ENCODE measurements around the gene YAP1. TPM values are rescaled to one million over a fixed set of nuclear protein-coding genes. Genes with fewer than 3 reads are reported as not detected.

The YAP1 gene
- total RNA-seq, 2 experiments from 2014 or later = not detected

- Histone ChIP-seq H3K4me1 (ENCODE audit: insufficient read depth, low read length, poor library complexity, severe bottlenecking) (no peaks in the 10 kb centered on the region), H3K4me2 (ENCODE audit: low read length) (no peak overlapping the region), H3K9me3 (ENCODE audit: low read length) (no peaks in the 10 kb centered on the region), H4K20me1 (ENCODE audit: insufficient read depth, low read length) (no peaks in the 10 kb centered on the region), H3K27ac (ENCODE audit: low read depth, low read length, poor library complexity, severe bottlenecking) (no peak overlapping the region), H3K9me2 (ENCODE audit: insufficient read depth, low read length) (no peaks in the 10 kb centered on the region), H3K4me3 (ENCODE audit: low read depth, low read length, poor library complexity, severe bottlenecking) (no peak overlapping the region), H2AFZ (ENCODE audit: low read length) (no peak overlapping the region), H3K36me3 (ENCODE audit: insufficient read depth, low read length) (no peaks in the 10 kb centered on the region), H3K79me2 (ENCODE audit: insufficient read depth, low read depth, low read length) (no peaks in the 10 kb centered on the region)
- intact Hi-C loops (cut with micrococcal nuclease; ENCODE audit: unreplicated experiment) = no loop called here
- no peak for TF ChIP-seq CTCF (conservative IDR thresholded peaks at IDR 0.05; ENCODE audit: low read length)
- no peak for TF ChIP-seq EZH2phosphoT487 (IDR thresholded peaks at IDR 0.05; ENCODE audit: borderline replicate concordance, low read depth, low read length)
- POLR2A ChIA-PET = interaction anchor here (0.6 kb wide), 1 partner anchor 11 kb away, joined by 3 read pairs; no protein-coding TSS in a partner anchor
- CTCF ChIA-PET (ENCODE audit: unreplicated experiment) = no interaction called here
- no TSS peak for BruUV-seq (replicated peaks)
- no peak for DNase-seq (ENCODE audit: low spot score)
Observed at GRCh38 chr11:102121329-102121728, 11.1 kb downstream of the YAP1 start.

GRCh38 chr11:102134597-102134996, 24.4 kb downstream of the YAP1 start:
- Histone ChIP-seq H3K27ac (ENCODE audit: low read depth, low read length, poor library complexity, severe bottlenecking) (no peak overlapping the region), H2AFZ (ENCODE audit: low read length) (no peak overlapping the region), H3K9me2 (ENCODE audit: insufficient read depth, low read length) (no peaks in the 10 kb centered on the region), H3K79me2 (ENCODE audit: insufficient read depth, low read depth, low read length) (no peaks in the 10 kb centered on the region), H3K4me2 (ENCODE audit: low read length) (no peak overlapping the region), H3K4me3 (ENCODE audit: low read depth, low read length, poor library complexity, severe bottlenecking) (no peak overlapping the region), H3K4me1 (ENCODE audit: insufficient read depth, low read length, poor library complexity, severe bottlenecking) (no peaks in the 10 kb centered on the region), H4K20me1 (ENCODE audit: insufficient read depth, low read length) (no peaks in the 10 kb centered on the region), H3K9me3 (ENCODE audit: low read length) (no peaks in the 10 kb centered on the region), H3K36me3 (ENCODE audit: insufficient read depth, low read length) (no peaks in the 10 kb centered on the region)
- POLR2A ChIA-PET = no interaction called here
- TF ChIP-seq CTCF (conservative IDR thresholded peaks at IDR 0.05; ENCODE audit: low read length) (no peak), EZH2phosphoT487 (IDR thresholded peaks at IDR 0.05; ENCODE audit: borderline replicate concordance, low read depth, low read length) (no peak)
- BruUV-seq (replicated peaks) = no TSS peak
- CTCF ChIA-PET (ENCODE audit: unreplicated experiment) = no interaction called here
- no peak for DNase-seq (ENCODE audit: low spot score)
- intact Hi-C loops (cut with micrococcal nuclease; ENCODE audit: unreplicated experiment) = no loop called here

GRCh38 chr11:102135256-102135655, 25.0 kb downstream of the YAP1 start:
- no peak overlapping the region for H2AFZ ChIP-seq (ENCODE audit: low read length)
- no peaks in the 10 kb centered on the region for H3K36me3 ChIP-seq (ENCODE audit: insufficient read depth, low read length)
- no peak overlapping the region for H3K4me3 ChIP-seq (ENCODE audit: low read depth, low read length, poor library complexity, severe bottlenecking)
- H4K20me1 ChIP-seq (ENCODE audit: insufficient read depth, low read length) = no peaks in the 10 kb centered on the region
- POLR2A ChIA-PET = no interaction called here
- no peak for DNase-seq (ENCODE audit: low spot score)
- H3K4me2 ChIP-seq (ENCODE audit: low read length) = no peak overlapping the region
- intact Hi-C loops (cut with micrococcal nuclease; ENCODE audit: unreplicated experiment) = no loop called here
- no peaks in the 10 kb centered on the region for H3K9me2 ChIP-seq (ENCODE audit: insufficient read depth, low read length)
- no peak overlapping the region for H3K27ac ChIP-seq (ENCODE audit: low read depth, low read length, poor library complexity, severe bottlenecking)
- CTCF ChIA-PET (ENCODE audit: unreplicated experiment) = no interaction called here
- no peaks in the 10 kb centered on the region for H3K79me2 ChIP-seq (ENCODE audit: insufficient read depth, low read depth, low read length)
- no TSS peak for BruUV-seq (replicated peaks)
- H3K9me3 ChIP-seq (ENCODE audit: low read length) = no peaks in the 10 kb centered on the region
- H3K4me1 ChIP-seq (ENCODE audit: insufficient read depth, low read length, poor library complexity, severe bottlenecking) = no peaks in the 10 kb centered on the region
- TF ChIP-seq EZH2phosphoT487 (IDR thresholded peaks at IDR 0.05; ENCODE audit: borderline replicate concordance, low read depth, low read length) (no peak), CTCF (conservative IDR thresholded peaks at IDR 0.05; ENCODE audit: low read length) (no peak)

Measured in OCI-LY7 (cell line).